SU-DHL-6 (cell line): ENCODE data around the gene SH2D5.

Experiments used
- H2AFZ ChIP-seq: fragments of 200-600 bp; sonication (generic); 2 replicates; pipeline ENCODE4 v1.6.1; 2014; ENCODE audit warnings: low read depth, mild to moderate bottlenecking, moderate library complexity, mixed read lengths, antibody characterized with exemption, low read length; ENCODE audit not compliant: severe bottlenecking
- H3F3A ChIP-seq: fragments of 200-600 bp; shearing (Covaris generic); 2 replicates; pipeline ENCODE4 v1.6.0; 2016; ENCODE audit warnings: antibody characterized with exemption, mild to moderate bottlenecking; ENCODE audit not compliant: insufficient read depth
- H3K27ac ChIP-seq: fragments of 200-600 bp; sonication (generic); 2 replicates; pipeline ENCODE4 v1.5.1; 2016; ENCODE audit warnings: low read depth, mild to moderate bottlenecking, low read length, moderate library complexity, mixed read lengths
- H3K27me3 ChIP-seq: fragments of 200-600 bp; sonication (generic), shearing (Covaris generic); 2 replicates; pipeline ENCODE4 v1.6.0; 2014; ENCODE audit warnings: mild to moderate bottlenecking, low read length
- H3K36me3 ChIP-seq: fragments of 200-600 bp; sonication (generic); 2 replicates; pipeline ENCODE4 v1.6.1; 2014; ENCODE audit warnings: mild to moderate bottlenecking, low read length, mixed read lengths
- H3K4me2 ChIP-seq: fragments of 300-600, 200-600 bp; shearing (Covaris generic), sonication (generic); 2 replicates; pipeline ENCODE4 v1.6.0; 2014; ENCODE audit warnings: low read length, low read depth, mild to moderate bottlenecking; ENCODE audit not compliant: poor library complexity, severe bottlenecking
- H3K4me3 ChIP-seq: fragments of 200-600 bp; sonication (generic); 2 replicates; pipeline ENCODE4 v1.5.1; 2014; ENCODE audit warnings: antibody characterized with exemption, low read length, mild to moderate bottlenecking, mixed read lengths; ENCODE audit not compliant: insufficient read depth, poor library complexity, severe bottlenecking
- H3K79me2 ChIP-seq: fragments of 200-600 bp; sonication (generic); 2 replicates; pipeline ENCODE4 v1.6.1; 2014; ENCODE audit warnings: mild to moderate bottlenecking, low read length, moderate library complexity; ENCODE audit not compliant: insufficient read depth
- H3K9ac ChIP-seq: fragments of 200-600 bp; sonication (generic); 2 replicates; pipeline ENCODE4 v1.7.0; 2014; ENCODE audit warnings: mild to moderate bottlenecking, low read length
- H3K9me2 ChIP-seq: fragments of 200-600 bp; sonication (generic); replicated peaks from 2 replicates; pipeline ENCODE4 v1.6.1; 2014; ENCODE audit warnings: low read length; ENCODE audit not compliant: insufficient read depth
- H3K9me3 ChIP-seq: fragments of 200-600 bp; sonication (generic); 2 replicates; pipeline ENCODE4 v1.6.1; 2014; ENCODE audit warnings: low read length, mixed read lengths; ENCODE audit not compliant: insufficient read depth
- H4K20me1 ChIP-seq: fragments of 200-600 bp; sonication (generic); 2 replicates; pipeline ENCODE4 v1.6.1; 2014; ENCODE audit warnings: low read depth, mild to moderate bottlenecking, antibody characterized with exemption, low read length, moderate library complexity, mixed read lengths
- EZH2phosphoT487 ChIP-seq: fragments of 200-600 bp; sonication (generic), shearing (Covaris generic); conservative IDR thresholded peaks from 2 replicates; pipeline ENCODE4 v1.6.1; 2018; ENCODE audit warnings: mild to moderate bottlenecking, antibody characterized with exemption, low read length, moderate library complexity, mixed read lengths
- TF ChIP-seq, protein P1 (sequence below): fragments of 200-600 bp; sonication (generic); IDR thresholded peaks from one replicate; pipeline ENCODE4 v1.5.1; 2017; ENCODE audit warnings: antibody characterized with exemption, mild to moderate bottlenecking, low read length, moderate library complexity; ENCODE audit not compliant: insufficient read depth, poor library complexity, severe bottlenecking

The SH2D5 gene

DNA sequence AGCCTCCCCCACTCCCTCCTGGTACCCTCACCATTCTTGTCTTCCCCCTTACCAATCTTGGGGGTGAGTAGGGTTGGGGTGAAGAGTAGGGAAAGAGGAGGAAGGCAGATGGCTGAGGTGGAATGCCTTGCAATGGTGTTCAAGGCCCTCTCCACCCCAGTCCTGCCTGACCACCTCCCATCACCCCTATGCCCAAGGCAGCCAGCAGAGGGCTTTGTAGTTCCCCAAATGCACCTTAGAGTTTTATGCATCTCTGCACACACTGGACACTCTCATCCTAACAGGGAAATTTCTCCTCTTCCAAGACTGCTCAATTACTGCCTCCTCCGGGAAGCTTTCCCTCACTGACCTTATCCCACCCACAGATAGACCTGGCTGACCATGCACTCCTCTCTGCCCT, 30.1 kb downstream of the SH2D5 start:
- Histone ChIP-seq H4K20me1 (no peaks in the 10 kb centered on the region), H2AFZ (no peak overlapping the region), H3K79me2 (no peaks in the 10 kb centered on the region), H3K27ac (no peak overlapping the region), H3K4me2 (no peak overlapping the region), H3K36me3 (no peaks in the 10 kb centered on the region), H3K9ac (no peak overlapping the region), H3K9me2 (no peaks in the 10 kb centered on the region), H3F3A (no peaks in the 10 kb centered on the region), H3K27me3 (no peaks in the 10 kb centered on the region), H3K4me3 (no peak overlapping the region), H3K9me3 (no peaks in the 10 kb centered on the region)
- TF ChIP-seq, protein P1, sequence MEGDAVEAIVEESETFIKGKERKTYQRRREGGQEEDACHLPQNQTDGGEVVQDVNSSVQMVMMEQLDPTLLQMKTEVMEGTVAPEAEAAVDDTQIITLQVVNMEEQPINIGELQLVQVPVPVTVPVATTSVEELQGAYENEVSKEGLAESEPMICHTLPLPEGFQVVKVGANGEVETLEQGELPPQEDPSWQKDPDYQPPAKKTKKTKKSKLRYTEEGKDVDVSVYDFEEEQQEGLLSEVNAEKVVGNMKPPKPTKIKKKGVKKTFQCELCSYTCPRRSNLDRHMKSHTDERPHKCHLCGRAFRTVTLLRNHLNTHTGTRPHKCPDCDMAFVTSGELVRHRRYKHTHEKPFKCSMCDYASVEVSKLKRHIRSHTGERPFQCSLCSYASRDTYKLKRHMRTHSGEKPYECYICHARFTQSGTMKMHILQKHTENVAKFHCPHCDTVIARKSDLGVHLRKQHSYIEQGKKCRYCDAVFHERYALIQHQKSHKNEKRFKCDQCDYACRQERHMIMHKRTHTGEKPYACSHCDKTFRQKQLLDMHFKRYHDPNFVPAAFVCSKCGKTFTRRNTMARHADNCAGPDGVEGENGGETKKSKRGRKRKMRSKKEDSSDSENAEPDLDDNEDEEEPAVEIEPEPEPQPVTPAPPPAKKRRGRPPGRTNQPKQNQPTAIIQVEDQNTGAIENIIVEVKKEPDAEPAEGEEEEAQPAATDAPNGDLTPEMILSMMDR = no peak
- no peak for TF ChIP-seq EZH2phosphoT487

DNA sequence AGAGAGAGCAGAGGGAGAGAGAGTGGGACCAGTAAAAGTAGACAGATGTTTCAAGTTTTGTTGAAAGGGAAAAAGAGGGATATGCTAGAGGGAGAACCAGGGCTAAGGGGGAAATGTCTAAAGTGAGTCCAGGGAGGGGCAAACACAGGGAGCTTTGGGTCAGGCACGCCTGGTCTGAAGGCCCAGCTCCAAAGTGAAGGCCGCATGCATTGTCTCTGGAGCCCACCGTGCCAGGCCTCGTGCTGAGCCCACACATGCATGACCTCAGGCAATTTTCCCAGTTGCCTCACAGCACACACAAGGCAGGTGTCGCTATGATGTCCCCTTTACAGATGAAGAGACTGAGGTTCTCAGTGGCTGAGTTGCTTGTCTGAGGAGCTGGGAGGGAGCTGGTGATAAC, 30.7 kb downstream of the SH2D5 start:
- Histone ChIP-seq H3K4me3 (no peak overlapping the region), H2AFZ (no peak overlapping the region), H3K9me3 (no peaks in the 10 kb centered on the region), H3K36me3 (no peaks in the 10 kb centered on the region), H3F3A (no peaks in the 10 kb centered on the region), H3K4me2 (no peak overlapping the region), H3K79me2 (no peaks in the 10 kb centered on the region), H3K9me2 (no peaks in the 10 kb centered on the region), H3K27me3 (no peaks in the 10 kb centered on the region), H3K27ac (no peak overlapping the region), H4K20me1 (no peaks in the 10 kb centered on the region), H3K9ac (no peak overlapping the region)
- TF ChIP-seq EZH2phosphoT487 = no peak
- TF ChIP-seq, protein P1 = no peak

DNA sequence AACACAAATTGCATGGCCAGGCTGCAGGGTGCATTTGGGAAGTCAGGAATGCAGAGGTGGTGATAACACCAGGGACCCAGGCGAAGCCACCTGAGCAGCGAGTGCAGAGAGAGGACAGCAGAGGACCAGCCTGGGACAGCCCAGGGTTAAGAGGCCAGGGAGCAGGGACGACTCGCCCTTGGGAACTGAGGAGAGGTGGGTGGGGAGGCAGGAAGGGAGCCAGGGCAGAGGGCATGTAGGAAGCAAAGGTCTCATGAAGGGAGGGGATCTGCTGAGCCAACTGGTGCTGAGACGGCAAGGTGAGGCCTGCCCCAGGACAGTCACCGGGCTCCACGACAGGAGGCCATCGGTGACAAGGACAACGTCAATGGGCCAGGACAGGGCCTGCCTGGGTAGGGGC, 31.1 kb downstream of the SH2D5 start:
- Histone ChIP-seq H3K9me3 (no peaks in the 10 kb centered on the region), H4K20me1 (no peaks in the 10 kb centered on the region), H3K9ac (no peak overlapping the region), H3K9me2 (no peaks in the 10 kb centered on the region), H2AFZ (no peak overlapping the region), H3K27ac (no peak overlapping the region), H3K4me3 (no peak overlapping the region), H3K36me3 (no peaks in the 10 kb centered on the region), H3K4me2 (no peak overlapping the region), H3K27me3 (no peaks in the 10 kb centered on the region), H3K79me2 (no peaks in the 10 kb centered on the region), H3F3A (no peaks in the 10 kb centered on the region)
- no peak for TF ChIP-seq EZH2phosphoT487
- TF ChIP-seq, protein P1 = no peak
